GM12892 (cell line): ENCODE results near the gene HPX.

Source experiments
- POLR2A ChIP-seq: IDR thresholded peaks from 2 replicates; pipeline ENCODE4 v1.6.1; 2011; ENCODE audit warnings: low read depth, low read length, control low read depth
- POLR2AphosphoS5 ChIP-seq: IDR thresholded peaks from 2 replicates; pipeline ENCODE4 v1.6.1; 2011; ENCODE audit warnings: low read depth, low read length, control low read depth

DNA sequence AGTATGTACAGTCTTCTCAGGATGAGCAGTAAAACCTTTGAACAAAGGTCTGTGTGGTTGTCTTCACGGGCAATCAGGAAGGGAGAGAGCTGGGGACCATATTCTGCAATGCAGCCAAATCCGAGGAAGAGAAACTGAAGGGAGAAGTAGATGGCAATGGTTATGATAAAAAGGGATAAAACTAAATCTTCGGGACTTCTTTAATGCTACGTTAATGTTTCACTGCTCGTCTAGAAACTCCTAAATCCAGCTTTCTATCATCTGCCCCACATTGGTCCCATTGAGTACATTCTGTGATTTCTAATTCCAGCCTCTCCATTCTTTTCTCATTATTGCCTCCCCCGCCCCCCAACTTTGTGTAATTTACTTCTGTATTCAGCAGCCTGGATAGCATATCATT lies 42.2 kb upstream of the HPX start:
- TF ChIP-seq POLR2A (no peak), POLR2AphosphoS5 (no peak)
